Sigmoid colon (tissue), 4 donors: Measurements from ENCODE around the gene KIF3B.
"Not testable (repeated sequence)": the region's sequence is repeated elsewhere in the genome, so short reads cannot be mapped to it uniquely, and the experiment has no call there.

Experiments used
- CTCF ChIP-seq, 4 experiments: fragments of 450-650 bp in 3 of 4; fragments of 200-600 bp in 1 of 4; IDR thresholded peaks; one replicate each; pipeline ENCODE4 v1.5.1; 2016 to 2019; ENCODE audit warnings: antibody characterized with exemption in 4 of 4, mild to moderate bottlenecking in 3 of 4, moderate library complexity in 2 of 4
- EP300 ChIP-seq, 4 donors: sonication (generic); formaldehyde crosslinking; IDR thresholded peaks; one replicate each; pipeline ENCODE4 v1.6.1; 2017; ENCODE audit warnings: antibody characterized with exemption in 4 of 4
- POLR2A ChIP-seq, 2 donors: fragments of 450-650 bp; IDR thresholded peaks; one replicate each; pipeline ENCODE4 v1.6.1; 2016; ENCODE audit warnings: antibody characterized with exemption in 2 of 2, mild to moderate bottlenecking in 2 of 2, moderate library complexity in 2 of 2
- POLR2AphosphoS5 ChIP-seq, 4 donors: sonication (generic); formaldehyde crosslinking; IDR thresholded peaks; one replicate each; pipeline ENCODE4 v1.6.1; 2017; ENCODE audit warnings: antibody characterized with exemption in 4 of 4

GRCh38 chr20:32289299-32289660 is 11.8 kb downstream of the KIF3B start:
- TF ChIP-seq EP300, CTCF, POLR2AphosphoS5, POLR2A (IDR thresholded peaks at IDR 0.05): not testable (repeated sequence)
